PC-9 (cell line): Measurements from ENCODE around the gene PRSS57. TPM values are rescaled to one million over a fixed set of nuclear protein-coding genes. Genes with fewer than 3 reads are reported as not detected.
A peak's percentile ranks its signal among the peaks of the same experiment; 100 is the strongest.

Experiments
- BruUV-seq: library from RNA; stranded (reverse); fragments of 400-500 nt; replicated peaks from 2 replicates; lab custom pipeline; 2021; lab: Mats Ljungman, UMichigan
- CTCF ChIA-PET: fragments of 300-600 bp; sonication (Branson Sonifier 250); formaldehyde crosslinking; loops from one replicate; lab custom pipeline; 2022; ENCODE audit warnings: antibody characterized with exemption; lab: Charles Lee
- POLR2A ChIA-PET: fragments of 300-600 bp; sonication (Branson Sonifier 250); formaldehyde crosslinking; loops from one replicate; lab custom pipeline; 2022; ENCODE audit warnings: antibody characterized with exemption; ENCODE audit not compliant: unreplicated experiment; lab: Charles Lee
- DNase-seq, 2 experiments: peaks; one replicate each; pipeline versions ENCODE4 v3.0.0 to v3.0.0-alpha.2; 2015 to 2022; ENCODE audit warnings: mixed read lengths in 1 of 2
- H2AFZ ChIP-seq: fragments of 200-600 bp; sonication (generic); 2 replicates; pipeline ENCODE4 v1.8.1; 2017; ENCODE audit warnings: antibody characterized with exemption
- H3F3A ChIP-seq: fragments of 200-600 bp; sonication (generic); 2 replicates; pipeline ENCODE4 v1.8.1; 2017; ENCODE audit warnings: antibody characterized with exemption, mild to moderate bottlenecking, low read depth; ENCODE audit not compliant: insufficient read depth
- H3K27ac ChIP-seq: fragments of 200-600 bp; sonication (generic); 2 replicates; pipeline ENCODE4 v1.6.1; 2016; ENCODE audit warnings: mixed run types
- H3K27me3 ChIP-seq: fragments of 200-600 bp; sonication (generic); 2 replicates; pipeline ENCODE4 v1.6.1; 2016; ENCODE audit warnings: low read depth, mixed run types; ENCODE audit not compliant: insufficient read depth
- H3K36me3 ChIP-seq: fragments of 200-600 bp; sonication (generic); 2 replicates; pipeline ENCODE4 v1.6.1; 2016; ENCODE audit warnings: low read depth, mixed run types
- H3K4me1 ChIP-seq: fragments of 200-600 bp; sonication (generic); replicated peaks from 2 replicates; pipeline ENCODE4 v1.6.1; 2016; ENCODE audit warnings: mixed run types; ENCODE audit not compliant: insufficient read depth
- H3K4me2 ChIP-seq: fragments of 200-600 bp; sonication (generic); 2 replicates; pipeline ENCODE4 v1.6.1; 2017; ENCODE audit warnings: mixed run types
- H3K4me3 ChIP-seq: fragments of 200-600 bp; sonication (generic); 2 replicates; pipeline ENCODE4 v1.6.1; 2016; ENCODE audit warnings: mixed run types
- H3K79me2 ChIP-seq: fragments of 200-600 bp; sonication (generic); 2 replicates; pipeline ENCODE4 v1.6.1; 2017; ENCODE audit warnings: low read depth, mixed run types
- H3K9me2 ChIP-seq: fragments of 200-600 bp; sonication (generic); 2 replicates; pipeline ENCODE4 v1.8.1; 2017; ENCODE audit warnings: mild to moderate bottlenecking; ENCODE audit not compliant: insufficient read depth
- H3K9me3 ChIP-seq: fragments of 200-600 bp; sonication (generic); 2 replicates; pipeline ENCODE4 v1.8.1; 2016; ENCODE audit warnings: low read depth; ENCODE audit not compliant: insufficient read depth
- H4K20me1 ChIP-seq: fragments of 200-600 bp; sonication (generic); 2 replicates; pipeline ENCODE4 v1.8.1; 2017; ENCODE audit not compliant: insufficient read depth
- EZH2 ChIP-seq: fragments of 200-600 bp; sonication (generic); IDR thresholded peaks from 2 replicates; pipeline ENCODE4 v1.8.0; 2017; ENCODE audit warnings: antibody characterized with exemption, low read depth
- intact Hi-C: fragments of 100-400 bp; cut with micrococcal nuclease; formaldehyde crosslinking; loops from one replicate; pipeline ENCODE4 v1.10.0; 2022; ENCODE audit not compliant: unreplicated experiment
- total RNA-seq: library from RNA; stranded (reverse); gene quantifications from 2 replicates; pipeline ENCODE4 v1.2.3, GENCODE V29; 2021
- TF ChIP-seq, protein P1 (sequence below): fragments of 200-600 bp; sonication (generic); conservative IDR thresholded peaks from 2 replicates; pipeline ENCODE4 v1.6.1; 2017; ENCODE audit warnings: mixed run types, antibody characterized with exemption, mild to moderate bottlenecking, moderate library complexity

PRSS57 gene
- total RNA-seq, 1 experiment from 2014 or later, result not detected

DNA sequence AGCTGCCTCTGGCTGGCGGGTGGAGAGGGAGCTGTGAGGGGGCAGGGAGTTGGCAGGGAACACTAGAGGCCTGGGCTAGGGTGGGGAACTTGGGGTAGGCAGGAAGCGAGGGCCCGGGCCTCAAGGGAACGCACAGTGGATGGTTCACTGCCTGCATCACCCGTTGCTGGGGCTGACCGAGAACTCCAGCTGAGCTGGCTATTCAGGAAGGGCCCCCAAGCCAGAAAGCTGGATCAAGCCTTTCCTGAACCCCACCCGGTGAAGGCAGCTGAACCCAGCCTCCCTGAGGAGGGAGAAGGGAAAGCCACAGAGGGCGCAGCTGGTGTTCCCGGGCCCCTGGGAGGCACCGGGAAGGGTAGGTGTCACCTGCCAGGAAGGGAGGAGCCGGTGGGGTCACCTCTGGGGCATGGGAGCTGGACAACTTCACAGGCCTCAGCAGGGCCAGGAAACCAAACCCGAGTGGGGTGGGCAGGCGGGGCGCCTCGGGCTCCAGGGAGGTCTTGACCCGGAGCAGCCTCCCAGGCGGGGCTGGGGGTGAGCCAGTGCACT is 27.4 kb upstream of the PRSS57 start:
- TF ChIP-seq, protein P1, sequence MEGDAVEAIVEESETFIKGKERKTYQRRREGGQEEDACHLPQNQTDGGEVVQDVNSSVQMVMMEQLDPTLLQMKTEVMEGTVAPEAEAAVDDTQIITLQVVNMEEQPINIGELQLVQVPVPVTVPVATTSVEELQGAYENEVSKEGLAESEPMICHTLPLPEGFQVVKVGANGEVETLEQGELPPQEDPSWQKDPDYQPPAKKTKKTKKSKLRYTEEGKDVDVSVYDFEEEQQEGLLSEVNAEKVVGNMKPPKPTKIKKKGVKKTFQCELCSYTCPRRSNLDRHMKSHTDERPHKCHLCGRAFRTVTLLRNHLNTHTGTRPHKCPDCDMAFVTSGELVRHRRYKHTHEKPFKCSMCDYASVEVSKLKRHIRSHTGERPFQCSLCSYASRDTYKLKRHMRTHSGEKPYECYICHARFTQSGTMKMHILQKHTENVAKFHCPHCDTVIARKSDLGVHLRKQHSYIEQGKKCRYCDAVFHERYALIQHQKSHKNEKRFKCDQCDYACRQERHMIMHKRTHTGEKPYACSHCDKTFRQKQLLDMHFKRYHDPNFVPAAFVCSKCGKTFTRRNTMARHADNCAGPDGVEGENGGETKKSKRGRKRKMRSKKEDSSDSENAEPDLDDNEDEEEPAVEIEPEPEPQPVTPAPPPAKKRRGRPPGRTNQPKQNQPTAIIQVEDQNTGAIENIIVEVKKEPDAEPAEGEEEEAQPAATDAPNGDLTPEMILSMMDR, result no peak
- TF ChIP-seq EZH2, result no peak
- ChIA-PET POLR2A (no interaction called here), CTCF (no interaction called here)
- H3K27me3 ChIP-seq, result peaks cover 3% of the 10 kb centered on the region; the same call in 1 of the 2 replicates
- no peak overlapping the region for H3K4me3 ChIP-seq
- H3K27ac ChIP-seq, result no peak overlapping the region
- H2AFZ ChIP-seq, result no peak overlapping the region
- no peak overlapping the region for H3K4me2 ChIP-seq
- no TSS peak for BruUV-seq
- no peaks in the 10 kb centered on the region for H3K4me1 ChIP-seq
- peak in 1 of 2 experiments; percentile 23 for DNase-seq
- H3K9me2 ChIP-seq, result no peaks in the 10 kb centered on the region
- H3K79me2 ChIP-seq, result no peaks in the 10 kb centered on the region
- no peaks in the 10 kb centered on the region for H3K36me3 ChIP-seq
- H3F3A ChIP-seq, result no peaks in the 10 kb centered on the region
- no peaks in the 10 kb centered on the region for H4K20me1 ChIP-seq
- H3K9me3 ChIP-seq, result no peaks in the 10 kb centered on the region
- intact Hi-C loops, result no loop called here

DNA sequence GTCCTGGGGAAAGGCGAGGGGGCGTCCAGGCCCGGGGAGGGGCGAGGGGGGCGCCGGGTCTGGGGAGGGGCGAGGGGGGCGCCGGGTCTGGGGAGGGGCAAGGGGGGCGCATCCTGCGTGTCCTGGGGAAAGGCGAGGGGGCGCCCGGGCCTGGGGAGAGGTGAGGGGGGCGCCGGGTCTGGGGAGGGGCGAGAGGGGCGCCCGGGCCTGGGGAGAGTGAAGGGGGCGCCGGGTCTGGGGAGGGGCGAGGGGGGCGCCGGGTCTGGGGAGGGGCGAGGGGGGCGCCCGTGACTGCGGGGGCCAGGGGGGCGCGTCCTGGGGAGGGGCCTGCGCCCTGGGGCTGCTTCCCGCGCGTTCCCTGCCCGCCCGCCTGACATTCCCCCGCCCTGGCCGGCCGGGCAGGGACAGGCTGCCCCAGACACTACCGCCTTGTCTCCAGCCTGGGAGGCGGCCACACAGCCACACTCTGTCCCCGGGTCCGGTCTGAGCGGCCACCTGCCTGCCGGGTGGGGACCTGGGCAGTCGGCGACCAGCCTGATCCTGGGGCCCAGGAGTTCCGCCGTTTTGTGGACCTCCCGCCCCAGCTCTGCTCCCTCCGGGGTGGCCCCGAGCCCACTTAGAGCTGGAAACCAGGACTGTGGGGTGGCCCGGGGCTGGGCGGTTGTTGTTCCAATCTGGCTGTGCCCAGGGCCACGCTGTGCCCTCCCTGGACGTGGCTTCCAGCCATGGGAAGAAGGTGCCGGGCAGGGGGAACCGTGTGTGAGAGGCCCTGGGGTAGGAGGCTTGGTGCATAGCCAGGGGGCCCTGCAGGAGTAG is 25.3 kb upstream of the PRSS57 start:
- H3K9me3 ChIP-seq, result no peaks in the 10 kb centered on the region
- H4K20me1 ChIP-seq, result no peaks in the 10 kb centered on the region
- ChIA-PET CTCF (no interaction called here), POLR2A (no interaction called here)
- H2AFZ ChIP-seq, result no peak overlapping the region
- no peak overlapping the region for H3K4me3 ChIP-seq
- DNase-seq, result no peak
- no TSS peak for BruUV-seq
- no peaks in the 10 kb centered on the region for H3K79me2 ChIP-seq
- no peak overlapping the region for H3K27ac ChIP-seq
- no peak for TF ChIP-seq EZH2
- TF ChIP-seq, protein P1, result no peak
- no peak overlapping the region for H3K4me2 ChIP-seq
- H3K27me3 ChIP-seq, result peaks cover 3% of the 10 kb centered on the region; the same call in 1 of the 2 replicates
- no peaks in the 10 kb centered on the region for H3K4me1 ChIP-seq
- H3F3A ChIP-seq, result no peaks in the 10 kb centered on the region; the same call in 1 of the 2 replicates
- intact Hi-C loops, result no loop called here
- no peaks in the 10 kb centered on the region for H3K9me2 ChIP-seq
- no peaks in the 10 kb centered on the region for H3K36me3 ChIP-seq

DNA sequence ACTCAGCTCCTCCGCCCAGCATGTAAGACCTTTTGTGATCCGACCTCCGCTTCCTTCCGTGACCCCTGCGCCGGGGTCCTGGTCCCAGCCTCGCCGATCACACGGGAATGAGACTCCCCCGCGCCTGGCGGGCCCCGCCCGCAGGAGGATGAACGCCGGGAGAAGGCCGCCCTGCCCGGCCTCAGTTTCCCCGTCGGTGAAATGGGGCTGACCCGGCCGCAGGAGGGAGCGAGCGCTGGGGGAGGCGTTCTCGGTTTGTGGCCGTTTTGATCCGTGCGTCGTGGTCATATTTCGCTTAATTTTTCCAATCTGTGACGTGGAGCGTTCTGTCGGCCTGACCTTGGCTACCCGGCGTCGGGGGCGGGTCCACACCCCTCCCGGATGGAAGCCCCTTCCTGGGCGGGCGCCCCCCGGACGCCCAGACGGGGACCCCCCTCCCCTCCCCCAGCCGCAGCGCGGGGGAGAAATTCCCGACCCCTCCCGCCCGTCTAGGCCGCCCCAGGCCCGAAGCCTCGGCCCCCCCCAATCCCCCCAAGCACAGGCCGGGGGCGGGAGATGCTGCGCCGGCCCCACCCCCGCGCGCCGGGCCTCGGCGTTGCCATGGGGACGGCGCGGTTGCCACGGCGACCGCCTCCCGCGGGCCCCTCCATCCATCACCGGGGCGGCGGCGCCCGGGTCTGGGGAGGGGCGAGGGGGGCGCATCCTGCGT is 24.5 kb upstream of the PRSS57 start:
- Histone ChIP-seq H3K27me3 (peaks cover 7% of the 10 kb centered on the region; the same call in 1 of the 2 replicates), H2AFZ (no peak overlapping the region), H3K4me1 (no peaks in the 10 kb centered on the region), H3K27ac (no peak overlapping the region), H3K9me3 (no peaks in the 10 kb centered on the region), H3K36me3 (no peaks in the 10 kb centered on the region), H3K4me2 (no peak overlapping the region), H3F3A (no peaks in the 10 kb centered on the region; the same call in 1 of the 2 replicates), H3K79me2 (no peaks in the 10 kb centered on the region), H3K4me3 (no peak overlapping the region), H4K20me1 (no peaks in the 10 kb centered on the region), H3K9me2 (no peaks in the 10 kb centered on the region)
- TF ChIP-seq, protein P1, result no peak
- TF ChIP-seq EZH2, result no peak
- intact Hi-C loops, result no loop called here
- BruUV-seq, result no TSS peak
- POLR2A ChIA-PET, result no interaction called here
- DNase-seq, result no peak
- CTCF ChIA-PET, result no interaction called here
